ENCODE measurements around the gene TOMM70.
"Not testable (repeated sequence)": the region's sequence is repeated elsewhere in the genome, so short reads cannot be mapped to it uniquely, and the experiment has no call there.

TOMM70 gene

GRCh38 chr3:100400780-100401673 is at the start of gene TOMM70, which contains the start of gene LNP1:
Gene TOMM70, minus strand, starts transcription at chr3:100401089. Its CDS starts 140 bp downstream, at chr3:100400949.
Gene LNP1, plus strand, starts transcription at chr3:100401539. Its CDS starts 28,191 bp downstream, at chr3:100429730.
- DNase-seq, result peak; percentile 99

- no peak for DNase-seq
Measured at GRCh38 chr3:100449214-100449613, 48.3 kb upstream of the TOMM70 start.

- no peak for DNase-seq
Measured at GRCh38 chr3:100448079-100448478, 47.2 kb upstream of the TOMM70 start.

GRCh38 chr3:100447067-100447466 is 46.2 kb upstream of the TOMM70 start:
- not testable (repeated sequence) for DNase-seq

DNA sequence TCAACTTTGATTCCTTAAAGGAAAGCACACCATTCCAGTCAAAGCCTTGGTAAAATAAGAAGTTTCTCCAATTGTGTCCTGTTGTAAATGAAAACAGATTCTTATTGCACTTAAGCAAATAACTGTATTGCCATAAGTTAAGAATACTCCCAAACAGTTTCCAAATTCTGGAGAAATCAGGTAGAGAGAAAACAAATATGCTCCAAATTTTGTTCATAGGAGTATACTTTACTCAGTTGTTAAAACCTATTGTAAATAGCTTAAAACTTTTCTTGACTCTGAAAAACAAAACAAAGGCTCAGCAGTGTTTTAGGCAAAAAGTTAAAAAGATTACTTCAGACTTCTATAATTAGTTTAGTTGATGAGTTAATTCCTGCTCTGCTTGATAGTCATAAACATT is 42.8 kb upstream of the TOMM70 start:
- no peak for DNase-seq

DNA sequence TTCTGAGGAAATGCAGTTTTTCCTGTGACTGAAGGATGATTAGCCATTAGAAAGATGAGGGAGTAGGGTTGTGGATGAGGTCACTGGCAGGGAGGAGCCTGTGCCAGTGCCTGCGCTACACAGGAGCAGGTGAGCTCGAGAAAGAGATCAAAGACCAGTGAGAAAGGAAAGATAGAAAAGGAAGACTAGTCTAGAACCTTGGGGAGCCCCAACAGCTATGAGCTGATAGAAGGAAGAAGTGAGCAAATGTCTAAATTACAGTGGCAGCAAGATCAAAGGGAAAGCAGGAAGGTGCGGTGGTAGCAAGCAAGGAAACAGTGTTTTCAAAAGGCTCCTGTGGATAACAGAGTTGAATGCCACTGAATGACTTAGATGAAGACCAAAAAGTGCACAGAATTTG is 40.0 kb upstream of the TOMM70 start:
- no peak for DNase-seq

DNA sequence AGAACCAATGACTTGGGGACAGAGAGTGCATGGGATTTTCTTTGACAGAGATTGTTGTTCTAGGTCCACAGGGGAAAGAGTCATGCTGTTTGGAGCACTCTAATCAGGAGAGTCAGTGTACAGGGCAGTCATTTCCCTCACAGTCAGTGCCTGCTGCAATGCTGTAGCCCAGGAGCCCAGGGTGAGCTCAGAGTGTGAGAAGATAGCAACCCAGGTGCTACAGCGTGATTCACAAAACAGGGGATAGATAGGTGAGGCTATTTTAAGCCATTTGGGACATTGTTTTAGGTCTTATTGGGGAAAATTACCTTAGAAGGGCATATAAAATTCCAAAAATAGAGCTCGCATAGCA is 37.7 kb upstream of the TOMM70 start:
- no peak for DNase-seq

DNA sequence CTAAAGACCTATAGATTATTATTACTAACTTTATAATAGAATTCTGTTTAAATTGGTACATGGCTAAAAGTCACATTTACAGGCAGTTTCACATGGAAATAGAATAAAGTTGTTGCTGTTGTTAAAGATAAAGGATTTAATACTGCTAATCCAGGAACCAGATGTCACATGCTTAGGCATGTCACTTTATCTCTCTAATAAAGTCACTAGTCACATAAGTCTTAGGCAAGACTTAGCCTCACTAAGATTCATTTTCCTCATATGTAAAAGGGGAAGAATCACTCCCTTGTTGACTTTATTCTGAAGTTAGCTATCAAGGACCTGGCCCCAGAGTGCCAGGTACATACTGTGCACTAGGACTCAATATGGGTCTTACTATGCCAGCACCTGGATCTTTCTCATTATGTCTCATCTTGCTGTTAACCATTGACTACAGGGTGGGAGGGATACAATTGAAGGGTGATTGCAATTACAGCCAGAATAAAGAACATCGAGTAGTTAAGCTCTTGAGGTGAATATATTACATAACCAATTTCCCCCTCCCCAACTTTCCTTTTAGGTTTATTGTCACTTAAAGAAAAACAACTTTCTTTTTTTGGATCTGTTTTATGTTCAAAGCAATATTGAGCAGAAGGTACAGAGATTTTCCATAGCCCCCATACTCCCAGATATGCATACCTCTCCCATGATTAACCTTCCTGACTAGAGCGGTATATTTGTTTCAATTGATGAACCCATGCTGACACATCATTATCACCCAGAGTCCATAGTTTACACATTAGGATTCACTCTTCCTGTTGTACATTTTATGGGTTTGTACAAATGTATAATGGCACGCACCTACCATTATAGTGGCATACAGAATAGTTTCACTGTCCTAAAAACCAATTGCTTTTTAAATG is 37.1 kb upstream of the TOMM70 start:
- DNase-seq, result peak; percentile 77

DNA sequence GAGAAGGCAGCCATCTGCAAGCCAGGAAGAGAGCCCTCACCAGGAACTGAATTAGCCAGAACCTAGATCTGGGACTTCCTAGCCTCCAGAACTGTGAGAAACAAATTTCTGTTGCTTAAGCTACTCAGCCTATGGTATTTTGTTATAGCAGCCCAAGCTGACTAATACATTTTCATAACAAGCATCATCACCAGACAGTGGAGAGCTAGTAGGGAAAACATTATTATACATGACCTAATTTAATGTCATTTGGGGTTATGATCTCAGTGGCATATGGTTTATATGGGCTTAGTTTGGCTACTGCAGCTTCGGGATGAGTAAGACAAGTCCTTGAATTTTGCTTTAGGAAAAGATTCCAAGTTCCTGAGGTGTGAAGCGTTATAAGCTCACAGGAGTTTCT is 36.1 kb upstream of the TOMM70 start:
- DNase-seq, result no peak

GRCh38 chr3:100429187-100429716 is 28.4 kb upstream of the TOMM70 start:
- DNase-seq, result no peak

- DNase-seq, result no peak
Measured at GRCh38 chr3:100427699-100428098, 26.8 kb upstream of the TOMM70 start.

DNA sequence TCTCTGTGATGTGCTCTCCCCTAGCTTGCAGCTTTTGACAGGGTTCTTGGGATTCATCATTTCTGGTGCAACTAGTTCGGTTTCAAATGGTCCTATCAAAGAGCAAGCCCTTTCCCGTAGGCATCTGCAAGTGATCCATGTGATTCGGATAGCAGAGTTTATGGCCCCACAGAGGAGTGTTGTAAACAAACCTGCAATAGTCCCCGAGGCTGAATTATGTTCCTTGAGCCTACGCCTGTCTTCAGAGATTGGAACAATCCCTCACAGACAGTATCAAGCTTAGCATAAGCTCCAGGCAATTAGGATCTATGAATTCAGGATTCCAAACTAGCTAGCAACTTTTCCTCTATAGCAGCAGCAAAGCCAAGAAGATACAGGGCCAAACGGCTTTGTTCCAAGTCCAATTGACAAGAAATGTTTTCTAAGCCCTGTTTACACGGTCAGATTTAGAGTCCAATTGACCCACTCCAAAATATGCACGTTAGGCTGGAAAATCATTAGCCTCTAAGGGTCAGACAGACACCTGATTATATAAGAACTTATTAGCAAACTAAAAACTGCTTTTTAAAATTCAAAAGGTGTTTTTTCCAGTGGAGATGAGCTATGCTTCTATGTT is 25.3 kb upstream of the TOMM70 start:
- DNase-seq, result no peak

DNA sequence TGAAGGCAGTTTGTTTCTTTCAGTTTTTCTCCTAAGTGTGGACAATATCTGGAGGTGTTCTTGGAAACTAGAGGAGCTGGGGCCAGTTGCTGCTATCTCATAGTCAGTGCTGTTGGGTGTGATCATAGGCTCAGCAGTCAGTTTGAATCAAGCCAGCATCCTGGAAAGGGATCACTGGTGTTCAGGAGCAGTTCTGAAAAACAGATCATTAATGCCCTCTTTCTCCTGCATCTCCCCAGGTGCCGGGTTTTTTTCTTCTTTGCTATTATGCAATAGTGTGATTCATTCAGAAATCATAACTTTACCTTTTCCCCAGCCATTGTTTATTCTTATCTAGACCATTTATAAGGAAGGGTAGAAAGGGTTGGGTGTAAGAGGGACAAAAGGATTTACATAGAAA is 24.4 kb upstream of the TOMM70 start:
- no peak for DNase-seq

DNA sequence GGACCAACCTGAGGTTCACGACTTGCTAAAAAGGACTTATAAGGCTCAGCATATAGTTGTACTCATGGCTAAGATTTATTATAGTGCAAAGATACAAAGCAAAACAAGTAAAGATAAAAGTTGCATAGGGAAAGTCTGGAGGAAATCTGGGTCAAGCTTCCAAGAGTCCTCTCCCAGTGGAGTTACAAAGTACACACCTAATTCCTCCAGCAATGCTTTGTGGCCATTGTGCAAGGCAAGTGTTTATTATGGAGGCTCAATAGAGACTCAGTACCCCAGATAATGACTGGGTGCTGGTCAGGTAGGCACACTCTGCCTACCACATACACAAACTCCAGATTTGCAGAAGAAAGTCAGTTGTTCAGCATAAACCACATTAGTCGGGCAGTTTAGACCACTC is 23.4 kb upstream of the TOMM70 start:
- DNase-seq, result no peak

DNA sequence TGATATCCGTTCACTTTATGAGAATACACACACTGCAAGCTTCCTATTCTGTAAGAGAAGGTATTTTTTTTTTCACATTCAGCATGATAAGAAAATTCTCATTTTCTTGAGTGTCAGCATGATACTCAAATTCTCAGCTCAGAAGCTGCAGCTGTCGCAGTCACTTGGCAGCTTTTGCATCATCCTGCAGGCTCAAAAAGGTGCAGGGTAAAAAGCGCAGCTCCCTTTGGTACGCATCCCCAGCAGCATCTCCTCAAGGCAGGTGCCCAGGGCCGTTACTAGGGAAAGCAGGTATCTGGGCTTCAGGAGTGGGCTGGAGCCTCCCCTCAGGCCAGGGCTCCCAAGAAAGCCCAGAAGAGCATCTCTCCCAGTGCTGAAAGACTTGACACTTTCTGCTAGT is 22.7 kb upstream of the TOMM70 start:
- DNase-seq, result no peak

- no peak for DNase-seq
Measured at GRCh38 chr3:100420885-100421284, 20.0 kb upstream of the TOMM70 start.

DNA sequence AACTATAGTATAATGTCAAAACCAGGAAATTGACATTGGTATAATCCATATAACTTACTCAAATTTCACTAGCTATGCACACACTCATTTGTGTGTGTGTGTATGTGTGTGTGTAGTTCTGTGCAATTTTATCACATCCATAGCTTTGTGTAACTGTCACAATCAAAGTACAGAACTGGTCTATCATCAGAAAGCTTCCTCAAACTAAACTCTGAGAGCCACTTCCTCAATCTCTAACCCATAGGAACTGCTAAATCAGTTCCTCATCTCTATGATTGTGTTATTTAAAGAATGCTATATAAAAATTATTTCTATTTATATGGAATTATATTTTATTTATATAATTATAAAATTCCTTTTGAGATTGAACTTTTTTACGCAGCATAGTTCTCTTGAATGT is 18.5 kb upstream of the TOMM70 start:
- peak; percentile 62 for DNase-seq

GRCh38 chr3:100416863-100417262 is 16.0 kb upstream of the TOMM70 start:
- DNase-seq, result no peak

- no peak for DNase-seq
Measured at GRCh38 chr3:100416176-100416575, 15.3 kb upstream of the TOMM70 start.

- no peak for DNase-seq
Measured at GRCh38 chr3:100413613-100414012, 12.7 kb upstream of the TOMM70 start.

DNA sequence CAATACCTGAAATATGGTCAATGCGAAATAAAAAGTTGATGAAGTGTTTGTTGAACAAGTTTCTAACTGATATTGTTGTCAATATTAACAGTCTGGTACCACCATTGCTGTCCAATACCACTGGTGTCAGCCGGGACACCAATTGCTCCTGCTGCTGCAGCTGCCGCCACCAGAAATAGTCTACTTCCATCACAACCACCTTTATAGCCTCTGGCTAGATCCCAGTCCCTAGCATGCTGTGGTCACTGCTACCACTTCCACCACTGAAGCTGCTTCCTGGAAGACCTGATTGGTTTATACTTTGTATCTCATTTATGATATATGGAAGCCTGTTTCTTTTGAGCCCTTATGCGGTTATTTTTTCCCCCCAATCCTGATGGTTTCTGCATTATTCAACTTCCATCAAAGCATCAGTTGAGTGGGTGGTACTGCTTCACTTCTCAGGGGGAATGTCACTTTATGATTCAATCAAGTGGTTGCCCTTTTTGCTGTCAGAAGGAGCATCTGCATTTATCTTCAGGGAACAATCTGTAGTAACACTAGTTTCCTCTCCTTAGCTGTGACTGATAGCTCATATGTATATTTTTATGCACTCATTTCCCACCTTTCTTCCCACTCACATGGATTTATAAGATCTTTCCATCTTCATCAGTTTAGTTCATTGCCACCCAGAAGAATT is 12.2 kb upstream of the TOMM70 start:
- peak; percentile 38 for DNase-seq
